ENCODE data around the gene ANO3.
"Not testable (repeated sequence)": the region's sequence is repeated elsewhere in the genome, so short reads cannot be mapped to it uniquely, and the experiment has no call there.

Gene ANO3

GRCh38 chr11:26578998-26579661 is 247.2 kb downstream of the ANO3 start:
- no peak for FAIRE-seq

GRCh38 chr11:26579683-26580082 is 247.8 kb downstream of the ANO3 start:
- no peak for FAIRE-seq

- no peak for FAIRE-seq
Observed at GRCh38 chr11:26580929-26581328, 249.0 kb downstream of the ANO3 start.

GRCh38 chr11:26583550-26583949 is 251.6 kb downstream of the ANO3 start:
- no peak for FAIRE-seq

GRCh38 chr11:26584818-26585217 is 252.9 kb downstream of the ANO3 start:
- FAIRE-seq, result no peak

GRCh38 chr11:26587073-26587472 is 255.1 kb downstream of the ANO3 start:
- FAIRE-seq, result no peak

GRCh38 chr11:26593691-26594090 is 261.8 kb downstream of the ANO3 start:
- no peak for FAIRE-seq

GRCh38 chr11:26595207-26595865 is 263.4 kb downstream of the ANO3 start:
- FAIRE-seq, result not testable (repeated sequence)

GRCh38 chr11:26597049-26597689 is 265.2 kb downstream of the ANO3 start:
- FAIRE-seq, result not testable (repeated sequence)

- no peak for FAIRE-seq
Observed at GRCh38 chr11:26597899-26598298, 266.0 kb downstream of the ANO3 start.

GRCh38 chr11:26599425-26599824 is 267.5 kb downstream of the ANO3 start:
- no peak for FAIRE-seq

- no peak for FAIRE-seq
Observed at GRCh38 chr11:26599876-26600434, 268.0 kb downstream of the ANO3 start.

GRCh38 chr11:26607725-26608506 is 276.0 kb downstream of the ANO3 start:
- no peak for FAIRE-seq

- FAIRE-seq, result no peak
Observed at GRCh38 chr11:26608507-26609146, 276.7 kb downstream of the ANO3 start.

- FAIRE-seq, result no peak
Observed at GRCh38 chr11:26613759-26614158, 281.8 kb downstream of the ANO3 start.

GRCh38 chr11:26618441-26618840 is 286.5 kb downstream of the ANO3 start:
- no peak for FAIRE-seq

GRCh38 chr11:26620282-26621045 is 288.5 kb downstream of the ANO3 start:
- FAIRE-seq, result no peak

GRCh38 chr11:26621132-26621531 is 289.2 kb downstream of the ANO3 start:
- FAIRE-seq, result no peak

- no peak for FAIRE-seq
Observed at GRCh38 chr11:26622181-26622580, 290.3 kb downstream of the ANO3 start.

- no peak for FAIRE-seq
Observed at GRCh38 chr11:26623076-26623659, 291.2 kb downstream of the ANO3 start.

- no peak for FAIRE-seq
Observed at GRCh38 chr11:26626346-26626745, 294.4 kb downstream of the ANO3 start.

Measured in endometrium (tissue), 2 donors.